HepG2 (cell line): ENCODE results near the gene PASD1. TPM values are rescaled to one million over a fixed set of nuclear protein-coding genes. Genes with fewer than 3 reads are reported as not detected.

Experiments
- ATAC-seq: fragments of 200-7000 bp; cut with Tn5 transposase; 3 replicates; pipeline ENCODE4 v1.9.1; 2020; ENCODE audit warnings: mild to moderate bottlenecking, moderate library complexity
- BruUV-seq: library from RNA; stranded (reverse); fragments of 400-500 nt; replicated peaks from 2 replicates; lab custom pipeline; 2021; lab: Mats Ljungman, UMichigan
- CTCF ChIA-PET: fragments of 300-600 bp; formaldehyde crosslinking; extraction: SDS; loops from one replicate; lab custom pipeline; 2021; ENCODE audit warnings: low total read pairs, inconsistent platforms, low intra/inter-chr PET ratio; lab: Yijun Ruan, JAX
- POLR2A ChIA-PET: fragments of 350-600 bp; sonication (Branson Sonifier 250); formaldehyde crosslinking; loops from one replicate; lab custom pipeline; 2020; ENCODE audit warnings: antibody characterized with exemption, inconsistent platforms; lab: Yijun Ruan, JAX
- DNase-seq: peaks from one replicate; pipeline ENCODE4 v3.0.0-alpha.2; 2015; ENCODE audit warnings: low spot score
- FAIRE-seq: peaks from 3 replicates; lab custom pipeline; 2011; peaks lifted over from hg19 to GRCh38; lab: Jason Lieb, UNC
- H2AFZ ChIP-seq: one replicate; pipeline ENCODE4 v1.6.1; 2011; ENCODE audit warnings: low read length, inconsistent platforms
- H3K27ac ChIP-seq: fragments of 300-600 bp; 3 replicates; pipeline ENCODE4 v1.8.0; 2011; ENCODE audit warnings: mixed run types, mild to moderate bottlenecking, mixed read lengths, low read length, inconsistent platforms; ENCODE audit not compliant: insufficient read depth; ENCODE audit errors: extremely low read length
- H3K27me3 ChIP-seq, 2 experiments: fragments of 200-600 bp in 1 of 2; 2 replicates in 1 of 2; 3 replicates in 1 of 2; pipeline versions ENCODE4 v1.6.0 to v1.8.0; 2011; ENCODE audit warnings: low read length in 2 of 2, mild to moderate bottlenecking in 2 of 2, moderate library complexity in 2 of 2, inconsistent platforms in 1 of 2; ENCODE audit not compliant: insufficient read depth in 2 of 2, control insufficient read depth in 1 of 2
- H3K36me3 ChIP-seq, 2 experiments: fragments of 200-600 bp in 1 of 2; replicated peaks in 1 of 2; 2 replicates in 1 of 2; 3 replicates in 1 of 2; pipeline versions ENCODE4 v1.5.1 to v1.8.0; 2011; ENCODE audit warnings: low read length in 2 of 2, inconsistent platforms in 1 of 2; ENCODE audit not compliant: insufficient read depth in 2 of 2, control insufficient read depth in 1 of 2
- H3K4me1 ChIP-seq: 2 replicates; pipeline ENCODE4 v1.5.1; 2012; ENCODE audit warnings: low read length, inconsistent platforms; ENCODE audit not compliant: insufficient read depth
- H3K4me2 ChIP-seq: 2 replicates; pipeline ENCODE4 v1.6.0; 2011; ENCODE audit warnings: low read depth, low read length, inconsistent platforms
- H3K4me3 ChIP-seq, 3 experiments: fragments of 200-600 bp in 1 of 3; sonication (generic), shearing (Covaris generic) in 1 of 3; replicated peaks in 1 of 3; 2 replicates each; pipeline ENCODE4 v1.5.1; 2011 to 2016; ENCODE audit warnings: low read length in 3 of 3, inconsistent platforms in 2 of 3, low read depth in 2 of 3, mild to moderate bottlenecking in 2 of 3, control low read depth in 1 of 3, mixed read lengths in 1 of 3; ENCODE audit not compliant: insufficient read depth in 1 of 3
- H3K79me2 ChIP-seq: one replicate; pipeline ENCODE4 v1.6.1; 2011; ENCODE audit warnings: low read length, inconsistent platforms; ENCODE audit not compliant: insufficient read depth
- H3K9ac ChIP-seq: 2 replicates; pipeline ENCODE4 v1.6.0; 2011; ENCODE audit warnings: mild to moderate bottlenecking, low read depth, low read length, inconsistent platforms; ENCODE audit not compliant: insufficient read depth
- H3K9me3 ChIP-seq: 2 replicates; pipeline ENCODE4 v1.5.1; 2012; ENCODE audit warnings: mild to moderate bottlenecking, low read length
- H4K20me1 ChIP-seq: 2 replicates; pipeline ENCODE4 v1.6.0; 2011; ENCODE audit warnings: inconsistent platforms, mild to moderate bottlenecking, low read length, moderate library complexity; ENCODE audit not compliant: insufficient read depth
- AFF4 ChIP-seq: sonication (generic); formaldehyde crosslinking; IDR thresholded peaks from 2 replicates; pipeline ENCODE4 v1.4.0; 2020; ENCODE audit warnings: missing genetic modification reagents
- ARHGAP35 ChIP-seq: sonication (generic); formaldehyde crosslinking; IDR thresholded peaks from 2 replicates; pipeline ENCODE4 v1.9.0; 2022; ENCODE audit warnings: mild to moderate bottlenecking, inconsistent platforms, moderate library complexity, missing genetic modification reagents, borderline replicate concordance
- BRF2 ChIP-seq: sonication (generic); formaldehyde crosslinking; IDR thresholded peaks from 2 replicates; pipeline ENCODE4 v1.8.1; 2022; ENCODE audit warnings: mild to moderate bottlenecking, missing genetic modification reagents
- CHD2 ChIP-seq: IDR thresholded peaks from 2 replicates; pipeline ENCODE4 v1.6.1; 2011; ENCODE audit warnings: low read depth, low read length, improper control_type of control experiment
- HMG20B ChIP-seq: conservative IDR thresholded peaks from 2 replicates; pipeline ENCODE4 v1.6.1; 2016; ENCODE audit warnings: missing genetic modification reagents, missing compliant biosample characterization
- KDM2A ChIP-seq: sonication (generic); formaldehyde crosslinking; IDR thresholded peaks from 2 replicates; pipeline ENCODE4 v1.4.0; 2020; ENCODE audit warnings: low read depth, missing genetic modification reagents, borderline replicate concordance
- NCOA1 ChIP-seq: sonication (generic); formaldehyde crosslinking; IDR thresholded peaks from 2 replicates; pipeline ENCODE4 v1.9.0; 2021; ENCODE audit warnings: missing genetic modification reagents
- POLR2AphosphoS5 ChIP-seq: IDR thresholded peaks from 2 replicates; pipeline ENCODE4 v1.6.1; 2012; ENCODE audit warnings: low read depth, low read length
- RFXANK ChIP-seq: IDR thresholded peaks from 2 replicates; pipeline ENCODE4 v1.6.1; 2016
- ZNF333 ChIP-seq: sonication (generic); formaldehyde crosslinking; IDR thresholded peaks from 2 replicates; pipeline ENCODE4 v1.4.0; 2020; ENCODE audit warnings: mild to moderate bottlenecking, missing genetic modification reagents, borderline replicate concordance
- ZNF619 ChIP-seq: sonication (generic); formaldehyde crosslinking; IDR thresholded peaks from 2 replicates; pipeline ENCODE4 v1.4.0; 2020; ENCODE audit warnings: mild to moderate bottlenecking, missing genetic modification reagents
- ZNF672 ChIP-seq: sonication (generic); formaldehyde crosslinking; IDR thresholded peaks from 2 replicates; pipeline ENCODE4 v1.8.1; 2022; ENCODE audit warnings: missing genetic modification reagents
- WGBS: methylation state at CpG from one replicate; pipeline ENCODE4 v1.1.6; 2017; ENCODE audit warnings: low lambda C conversion rate; 5-methylcytosine and 5-hydroxymethylcytosine counted together
- in situ Hi-C: cut with HindIII; loops from 2 replicates; pipeline ENCODE4 v1.10.0; 2017; ENCODE audit warnings: low pct_unique_long_range_greater_than_20kb; ENCODE audit not compliant: extremely low pct_ligation_motif_present
- intact Hi-C: fragments of 100-400 bp; cut with micrococcal nuclease; formaldehyde crosslinking; loops from one replicate; pipeline ENCODE4 v1.10.0; 2022; ENCODE audit not compliant: unreplicated experiment
- polyA plus RNA-seq, 8 experiments: library from polyadenylated mRNA; depleted of rRNA in 3 of 8; stranded (reverse) in 7 of 8; unstranded in 1 of 8; fragments of >200 nt; fragmentation: Illumina TruSeq in 4 of 8; extraction: Trizol in 4 of 8; gene quantifications; 2 replicates each; pipeline versions ENCODE4 v1.2.1 to v1.2.3, GENCODE V29; 2011 to 2016; ENCODE audit warnings: low read depth in 4 of 8, missing spikeins in 1 of 8, mixed read lengths in 1 of 8; ENCODE audit not compliant: insufficient read depth in 1 of 8
- total RNA-seq, 5 experiments: library from RNA; depleted of rRNA; stranded (reverse); fragments of >200 nt; fragmentation: Illumina TruSeq; extraction: Trizol; gene quantifications; 2 replicates each; pipeline ENCODE4 v1.2.3, GENCODE V29; 2016; ENCODE audit warnings: low read depth in 1 of 5
- TF ChIP-seq, protein P1 (sequence below): sonication (generic); formaldehyde crosslinking; IDR thresholded peaks from 2 replicates; pipeline ENCODE4 v1.5.0; 2020; ENCODE audit warnings: mild to moderate bottlenecking, missing genetic modification reagents, borderline replicate concordance
- TF ChIP-seq, protein P2 (sequence below): IDR thresholded peaks from 2 replicates; pipeline ENCODE4 v1.6.1; 2012; ENCODE audit warnings: low read depth, low read length, improper control_type of control experiment

PASD1 gene
- total and polyA plus RNA-seq, 2 of the 13 experiments (the other 11 are each of a cell fraction or from before 2014, with no cell fraction given), result not detected

- H3K79me2 ChIP-seq, result no peaks in the 10 kb centered on the region
- no peaks in the 10 kb centered on the region for H3K36me3 ChIP-seq
- no peak for ATAC-seq
- H3K9me3 ChIP-seq, result no peaks in the 10 kb centered on the region
- in situ Hi-C loops (no loop called here), intact Hi-C loops (no loop called here)
- H3K27me3 ChIP-seq, result no peaks in the 10 kb centered on the region; a peak in 1 of 5 replicates
- no peaks in the 10 kb centered on the region for H3K4me1 ChIP-seq
- DNase-seq, result no peak
- H3K27ac ChIP-seq, result no peak overlapping the region
- FAIRE-seq, result no peak
- H3K4me3 ChIP-seq, result no peak overlapping the region
- ChIA-PET POLR2A (no interaction called here), CTCF (no interaction called here)
- WGBS, result 40% methylated on average over 9 of the region's 13 CpGs
- no peak overlapping the region for H3K4me2 ChIP-seq
- no peak overlapping the region for H2AFZ ChIP-seq
- no peak overlapping the region for H3K9ac ChIP-seq
- H4K20me1 ChIP-seq, result no peaks in the 10 kb centered on the region
- no TSS peak for BruUV-seq
- TF ChIP-seq BRF2 (CRISPR knock-in tag) (no peak), ARHGAP35 (CRISPR knock-in tag) (no peak), ZNF333 (CRISPR knock-in tag) (no peak), RFXANK (CRISPR knock-in tag) (no peak), ZNF619 (CRISPR knock-in tag) (no peak), KDM2A (CRISPR knock-in tag) (no peak), AFF4 (CRISPR knock-in tag) (no peak), CHD2 (no peak), NCOA1 (CRISPR knock-in tag) (no peak), ZNF672 (CRISPR knock-in tag) (no peak), POLR2AphosphoS5 (no peak), HMG20B (CRISPR knock-in tag) (no peak)
- TF ChIP-seq, protein P1, sequence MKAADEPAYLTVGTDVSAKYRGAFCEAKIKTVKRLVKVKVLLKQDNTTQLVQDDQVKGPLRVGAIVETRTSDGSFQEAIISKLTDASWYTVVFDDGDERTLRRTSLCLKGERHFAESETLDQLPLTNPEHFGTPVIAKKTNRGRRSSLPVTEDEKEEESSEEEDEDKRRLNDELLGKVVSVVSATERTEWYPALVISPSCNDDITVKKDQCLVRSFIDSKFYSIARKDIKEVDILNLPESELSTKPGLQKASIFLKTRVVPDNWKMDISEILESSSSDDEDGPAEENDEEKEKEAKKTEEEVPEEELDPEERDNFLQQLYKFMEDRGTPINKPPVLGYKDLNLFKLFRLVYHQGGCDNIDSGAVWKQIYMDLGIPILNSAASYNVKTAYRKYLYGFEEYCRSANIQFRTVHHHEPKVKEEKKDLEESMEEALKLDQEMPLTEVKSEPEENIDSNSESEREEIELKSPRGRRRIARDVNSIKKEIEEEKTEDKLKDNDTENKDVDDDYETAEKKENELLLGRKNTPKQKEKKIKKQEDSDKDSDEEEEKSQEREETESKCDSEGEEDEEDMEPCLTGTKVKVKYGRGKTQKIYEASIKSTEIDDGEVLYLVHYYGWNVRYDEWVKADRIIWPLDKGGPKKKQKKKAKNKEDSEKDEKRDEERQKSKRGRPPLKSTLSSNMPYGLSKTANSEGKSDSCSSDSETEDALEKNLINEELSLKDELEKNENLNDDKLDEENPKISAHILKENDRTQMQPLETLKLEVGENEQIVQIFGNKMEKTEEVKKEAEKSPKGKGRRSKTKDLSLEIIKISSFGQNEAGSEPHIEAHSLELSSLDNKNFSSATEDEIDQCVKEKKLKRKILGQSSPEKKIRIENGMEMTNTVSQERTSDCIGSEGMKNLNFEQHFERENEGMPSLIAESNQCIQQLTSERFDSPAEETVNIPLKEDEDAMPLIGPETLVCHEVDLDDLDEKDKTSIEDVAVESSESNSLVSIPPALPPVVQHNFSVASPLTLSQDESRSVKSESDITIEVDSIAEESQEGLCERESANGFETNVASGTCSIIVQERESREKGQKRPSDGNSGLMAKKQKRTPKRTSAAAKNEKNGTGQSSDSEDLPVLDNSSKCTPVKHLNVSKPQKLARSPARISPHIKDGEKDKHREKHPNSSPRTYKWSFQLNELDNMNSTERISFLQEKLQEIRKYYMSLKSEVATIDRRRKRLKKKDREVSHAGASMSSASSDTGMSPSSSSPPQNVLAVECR (CRISPR knock-in tag), result no peak
- TF ChIP-seq, protein P2, sequence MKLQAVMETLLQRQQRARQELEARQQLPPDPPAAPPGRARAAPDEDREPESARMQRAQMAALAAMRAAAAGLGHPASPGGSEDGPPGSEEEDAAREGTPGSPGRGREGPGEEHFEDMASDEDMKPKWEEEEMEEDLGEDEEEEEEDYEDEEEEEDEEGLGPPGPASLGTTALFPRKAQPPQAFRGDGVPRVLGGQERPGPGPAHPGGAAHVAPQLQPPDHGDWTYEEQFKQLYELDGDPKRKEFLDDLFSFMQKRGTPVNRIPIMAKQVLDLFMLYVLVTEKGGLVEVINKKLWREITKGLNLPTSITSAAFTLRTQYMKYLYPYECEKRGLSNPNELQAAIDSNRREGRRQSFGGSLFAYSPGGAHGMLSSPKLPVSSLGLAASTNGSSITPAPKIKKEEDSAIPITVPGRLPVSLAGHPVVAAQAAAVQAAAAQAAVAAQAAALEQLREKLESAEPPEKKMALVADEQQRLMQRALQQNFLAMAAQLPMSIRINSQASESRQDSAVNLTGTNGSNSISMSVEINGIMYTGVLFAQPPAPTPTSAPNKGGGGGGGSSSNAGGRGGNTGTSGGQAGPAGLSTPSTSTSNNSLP, result no peak
These were observed 140.7 kb downstream of the PASD1 start for GRCh38 chrX:151704041-151704663.
